Caco-2 (cell line): ENCODE data around the gene ZNF521. TPM values are rescaled to one million over a fixed set of nuclear protein-coding genes. Genes with fewer than 3 reads are reported as not detected.

Experiments used
- BruUV-seq: library from RNA; stranded (reverse); fragments of 400-500 nt; replicated peaks from 2 replicates; lab custom pipeline; 2021; lab: Mats Ljungman, UMichigan
- CTCF ChIA-PET: fragments of 300-600 bp; sonication (Branson Sonifier 250); formaldehyde crosslinking; loops from one replicate; lab custom pipeline; 2022; ENCODE audit warnings: antibody characterized with exemption; lab: Charles Lee
- POLR2A ChIA-PET: fragments of 300-600 bp; sonication (Branson Sonifier 250); formaldehyde crosslinking; loops from one replicate; lab custom pipeline; 2022; ENCODE audit warnings: antibody characterized with exemption; lab: Charles Lee
- DNase-seq, 2 experiments: peaks; one replicate each; pipeline versions ENCODE4 v3.0.0 to v3.0.0-alpha.2; 2020 to 2022
- H3K27me3 ChIP-seq: replicated peaks from 2 replicates; pipeline ENCODE4 v1.6.0; 2011; ENCODE audit warnings: low read length; ENCODE audit not compliant: control insufficient read depth, insufficient read depth
- H3K36me3 ChIP-seq: 2 replicates; pipeline ENCODE4 v1.5.1; 2011; ENCODE audit warnings: low read length; ENCODE audit not compliant: control insufficient read depth, insufficient read depth
- H3K4me1 ChIP-seq: fragments of 250-450 bp; sonication (Bioruptor Pico); 2 replicates; pipeline ENCODE4 v1.5.1; 2020; ENCODE audit warnings: mild to moderate bottlenecking
- H3K4me3 ChIP-seq: 2 replicates; pipeline ENCODE4 v1.5.1; 2011; ENCODE audit warnings: low read depth, mild to moderate bottlenecking, control low read depth, low read length
- H3K9me3 ChIP-seq: fragments of 250-450 bp; sonication (Bioruptor Pico); 2 replicates; pipeline ENCODE4 v1.5.1; 2020; ENCODE audit warnings: mild to moderate bottlenecking, moderate library complexity
- H3K27ac Mint-ChIP-seq: one replicate; pipeline ENCODE4 v1.8.0; 2022; ENCODE audit warnings: mixed read lengths; ENCODE audit not compliant: unreplicated experiment
- H3K27me3 Mint-ChIP-seq: one replicate; pipeline ENCODE4 v1.8.0; 2022; ENCODE audit warnings: mixed read lengths; ENCODE audit not compliant: insufficient read depth, unreplicated experiment
- H3K36me3 Mint-ChIP-seq: one replicate; pipeline ENCODE4 v1.8.0; 2022; ENCODE audit warnings: mild to moderate bottlenecking, mixed read lengths; ENCODE audit not compliant: insufficient read depth, unreplicated experiment
- H3K4me1 Mint-ChIP-seq: one replicate; pipeline ENCODE4 v1.8.0; 2022; ENCODE audit warnings: low read depth, mixed read lengths; ENCODE audit not compliant: unreplicated experiment
- H3K4me3 Mint-ChIP-seq: one replicate; pipeline ENCODE4 v1.8.0; 2022; ENCODE audit warnings: mild to moderate bottlenecking, moderate library complexity, mixed read lengths; ENCODE audit not compliant: unreplicated experiment
- H3K9me3 Mint-ChIP-seq: one replicate; pipeline ENCODE4 v1.8.0; 2022; ENCODE audit warnings: mixed read lengths; ENCODE audit not compliant: unreplicated experiment
- CTCF ChIP-seq, 2 experiments: fragments of 200-600 bp in 1 of 2; IDR thresholded peaks; 1 replicate in 1 of 2; 2 replicates in 1 of 2; pipeline versions ENCODE4 v1.5.1 to v1.8.0; 2011 to 2022; ENCODE audit warnings: antibody characterized with exemption in 1 of 2, control low read depth in 1 of 2, inconsistent platforms in 1 of 2, low read depth in 1 of 2, low read length in 1 of 2, mild to moderate bottlenecking in 1 of 2, moderate library complexity in 1 of 2; ENCODE audit not compliant: insufficient read depth in 1 of 2, severe bottlenecking in 1 of 2, unreplicated experiment in 1 of 2
- intact Hi-C: fragments of 100-400 bp; cut with micrococcal nuclease; formaldehyde crosslinking; loops from one replicate; pipeline ENCODE4 v1.10.0; 2022; ENCODE audit not compliant: unreplicated experiment
- total RNA-seq: library from RNA; stranded (reverse); gene quantifications from 2 replicates; pipeline ENCODE4 v1.2.3, GENCODE V29; 2022

Gene ZNF521
- total RNA-seq, 1 experiment from 2014 or later: not detected

GRCh38 chr18:25153426-25153825 lies 198.5 kb downstream of the ZNF521 start:
- Mint-ChIP-seq H3K9me3 (no peaks in the 10 kb centered on the region), H3K4me1 (no peaks in the 10 kb centered on the region), H3K36me3 (no peaks in the 10 kb centered on the region), H3K27ac (no peak overlapping the region), H3K4me3 (no peak overlapping the region), H3K27me3 (no peaks in the 10 kb centered on the region)
- ChIA-PET CTCF (no interaction called here), POLR2A (no interaction called here)
- Histone ChIP-seq H3K27me3 (no peaks in the 10 kb centered on the region), H3K9me3 (no peaks in the 10 kb centered on the region), H3K4me1 (no peaks in the 10 kb centered on the region), H3K36me3 (no peaks in the 10 kb centered on the region), H3K4me3 (no peak overlapping the region)
- no TSS peak for BruUV-seq
- no peak for TF ChIP-seq CTCF (IDR thresholded peaks at IDR 0.05; ENCODE audit: insufficient read depth in 1 of 2, low read depth in 1 of 2, low read length in 1 of 2, severe bottlenecking in 1 of 2, unreplicated experiment in 1 of 2)
- intact Hi-C loops: no loop called here
- no peak for DNase-seq

DNA sequence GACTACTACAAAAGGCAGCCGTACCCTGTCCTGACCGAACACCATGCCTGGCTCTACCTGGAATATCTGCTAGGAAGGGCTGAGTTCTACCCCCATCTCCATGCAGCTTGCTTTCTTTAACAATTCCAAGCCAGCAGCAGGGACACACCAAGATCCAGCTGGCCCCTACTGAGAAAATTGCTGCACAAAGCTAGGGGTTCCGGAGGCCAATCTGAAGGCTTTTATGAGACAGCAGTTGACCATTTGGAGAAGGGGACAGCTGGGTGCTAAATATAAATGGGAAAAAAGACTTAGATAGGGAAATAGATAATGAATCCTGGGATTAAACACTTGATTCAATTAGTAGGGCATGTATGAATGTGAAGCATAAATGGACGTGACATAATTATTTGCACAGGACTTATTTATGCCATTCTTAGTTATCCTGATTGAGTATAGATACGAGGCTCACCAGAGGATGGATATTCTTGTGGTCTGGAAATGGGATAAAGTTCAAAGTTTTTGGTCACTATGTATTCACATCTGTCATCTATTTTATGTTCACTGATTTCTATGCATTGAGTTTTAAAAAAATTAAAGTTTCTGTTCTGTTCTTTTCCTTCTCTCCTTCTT lies 204.0 kb downstream of the ZNF521 start:
- DNase-seq: no peak
- CTCF ChIA-PET: no interaction called here
- POLR2A ChIA-PET: no interaction called here
- no TSS peak for BruUV-seq
- Mint-ChIP-seq H3K4me3 (no peak overlapping the region), H3K36me3 (no peaks in the 10 kb centered on the region), H3K4me1 (no peaks in the 10 kb centered on the region), H3K27me3 (no peaks in the 10 kb centered on the region), H3K27ac (no peak overlapping the region), H3K9me3 (no peaks in the 10 kb centered on the region)
- no peak overlapping the region for H3K4me3 ChIP-seq
- TF ChIP-seq CTCF (IDR thresholded peaks at IDR 0.05; ENCODE audit: insufficient read depth in 1 of 2, low read depth in 1 of 2, low read length in 1 of 2, severe bottlenecking in 1 of 2, unreplicated experiment in 1 of 2): no peak
- H3K27me3 ChIP-seq: no peaks in the 10 kb centered on the region
- H3K9me3 ChIP-seq: no peaks in the 10 kb centered on the region
- no peaks in the 10 kb centered on the region for H3K4me1 ChIP-seq
- intact Hi-C loops: no loop called here
- no peaks in the 10 kb centered on the region for H3K36me3 ChIP-seq

DNA sequence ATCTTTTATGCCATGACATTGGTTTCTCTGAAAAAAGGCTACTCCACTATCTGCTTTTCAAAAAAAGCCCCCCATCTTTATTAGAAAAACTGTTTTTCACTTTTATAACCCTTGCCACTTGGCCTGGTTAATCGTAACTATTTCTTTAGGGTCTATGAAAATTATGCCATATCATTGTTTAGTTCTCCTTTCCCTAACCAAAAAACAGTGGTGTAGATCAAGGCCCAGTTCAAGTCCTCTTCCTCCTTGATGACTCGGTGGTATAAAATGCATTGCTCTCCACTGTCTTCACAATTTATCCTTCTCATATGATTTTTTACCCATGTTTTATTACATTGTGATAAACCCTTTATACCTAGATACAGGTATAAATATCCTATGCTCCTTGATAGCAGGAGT lies 205.5 kb downstream of the ZNF521 start:
- Mint-ChIP-seq H3K4me3 (no peak overlapping the region), H3K27ac (no peak overlapping the region), H3K27me3 (no peaks in the 10 kb centered on the region), H3K9me3 (no peaks in the 10 kb centered on the region), H3K36me3 (no peaks in the 10 kb centered on the region), H3K4me1 (no peaks in the 10 kb centered on the region)
- CTCF ChIA-PET: no interaction called here
- Histone ChIP-seq H3K4me3 (no peak overlapping the region), H3K36me3 (no peaks in the 10 kb centered on the region), H3K4me1 (no peaks in the 10 kb centered on the region), H3K27me3 (no peaks in the 10 kb centered on the region), H3K9me3 (no peaks in the 10 kb centered on the region)
- intact Hi-C loops: no loop called here
- POLR2A ChIA-PET: no interaction called here
- no TSS peak for BruUV-seq
- DNase-seq: no peak
- TF ChIP-seq CTCF (IDR thresholded peaks at IDR 0.05; ENCODE audit: insufficient read depth in 1 of 2, low read depth in 1 of 2, low read length in 1 of 2, severe bottlenecking in 1 of 2, unreplicated experiment in 1 of 2): no peak
